HG02678 (cell line): ENCODE data around the gene TMTC2.
"Not testable (repeated sequence)": the region's sequence is repeated elsewhere in the genome, so short reads cannot be mapped to it uniquely, and the experiment has no call there.

Source experiments
- ATAC-seq: cut with Tn5 transposase; IDR thresholded peaks from one replicate; pipeline ENCODE4 v1.9.1; 2021; ENCODE audit warnings: mild to moderate bottlenecking, moderate library complexity; ENCODE audit not compliant: unreplicated experiment

TMTC2 gene

DNA sequence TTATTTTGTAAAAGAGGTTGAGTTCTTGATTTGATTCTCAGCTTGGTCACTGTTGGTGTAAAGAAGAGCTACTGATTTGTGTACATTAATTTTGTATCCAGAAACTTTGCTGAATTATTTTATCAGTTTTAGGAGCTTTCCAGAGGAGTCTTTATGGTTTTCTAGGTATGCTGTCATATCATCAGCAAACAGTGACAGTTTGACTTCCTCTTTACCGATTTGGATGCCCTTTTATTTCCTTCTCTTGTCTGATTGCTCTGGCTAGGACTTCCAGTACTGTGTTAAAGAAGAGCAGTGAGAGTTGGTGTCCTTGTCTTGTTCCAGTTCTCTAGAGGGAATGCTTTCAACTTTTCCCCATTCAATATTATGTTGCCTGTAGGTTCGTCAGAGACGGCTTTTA lies 431.2 kb downstream of the TMTC2 start:
- ATAC-seq = not testable (repeated sequence)

- no peak for ATAC-seq
Measured at GRCh38 chr12:83121897-83122622, 435.4 kb downstream of the TMTC2 start.

DNA sequence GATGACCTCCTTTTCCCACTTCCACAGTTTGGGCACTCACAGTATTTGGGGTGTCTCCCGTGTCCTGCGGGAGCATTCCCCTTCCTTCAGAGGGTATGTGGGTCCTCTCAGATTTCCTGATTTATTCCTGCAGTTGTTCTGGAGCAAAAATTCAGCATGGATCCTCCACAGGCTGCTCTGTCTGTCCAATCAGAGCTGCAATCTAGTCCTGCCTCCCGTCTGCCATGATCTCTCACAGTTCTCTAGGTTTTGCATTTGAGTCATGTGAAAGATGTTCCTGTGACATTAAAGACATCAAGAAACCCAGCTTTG lies 435.9 kb downstream of the TMTC2 start:
- ATAC-seq = no peak

- ATAC-seq = no peak
Measured at GRCh38 chr12:83123039-83123438, 436.3 kb downstream of the TMTC2 start.

DNA sequence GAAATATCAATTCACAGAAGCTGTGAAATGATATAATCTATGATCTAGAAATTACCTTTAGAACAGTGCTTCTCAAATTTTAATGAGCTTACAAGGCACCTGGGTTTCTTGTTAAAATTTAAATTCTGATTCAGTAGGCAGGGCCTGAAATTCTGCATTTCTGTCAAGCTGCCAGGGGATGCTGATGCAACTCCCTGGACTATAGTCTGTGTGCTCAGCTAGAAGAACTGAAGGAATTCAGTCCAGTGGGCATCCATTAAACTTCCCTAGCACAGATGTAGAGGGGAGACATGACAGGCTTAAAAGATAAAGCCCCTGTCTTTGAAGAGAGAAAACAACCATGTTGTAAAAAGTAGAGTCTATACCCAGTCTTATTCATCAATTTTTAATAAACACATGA lies 441.8 kb downstream of the TMTC2 start:
- ATAC-seq = no peak

DNA sequence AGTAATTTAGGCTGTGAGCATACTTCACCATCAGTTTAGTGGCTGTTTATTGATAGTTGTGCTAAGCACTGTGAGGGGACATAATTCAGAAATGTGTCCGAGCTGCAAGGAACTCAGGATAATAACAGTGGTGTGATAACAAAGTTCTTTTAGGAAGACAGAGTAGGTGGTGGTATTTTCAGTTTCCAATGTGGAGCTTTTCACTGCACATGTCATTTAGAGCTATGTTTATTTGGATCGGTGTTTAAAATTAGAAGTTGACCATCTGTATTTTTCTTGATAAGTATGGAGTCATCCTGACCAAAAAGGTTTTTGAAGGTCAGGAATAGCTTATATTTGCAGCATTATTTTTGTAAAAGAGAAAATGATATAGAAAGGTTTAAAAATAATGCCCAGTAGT lies 443.5 kb downstream of the TMTC2 start:
- no peak for ATAC-seq

DNA sequence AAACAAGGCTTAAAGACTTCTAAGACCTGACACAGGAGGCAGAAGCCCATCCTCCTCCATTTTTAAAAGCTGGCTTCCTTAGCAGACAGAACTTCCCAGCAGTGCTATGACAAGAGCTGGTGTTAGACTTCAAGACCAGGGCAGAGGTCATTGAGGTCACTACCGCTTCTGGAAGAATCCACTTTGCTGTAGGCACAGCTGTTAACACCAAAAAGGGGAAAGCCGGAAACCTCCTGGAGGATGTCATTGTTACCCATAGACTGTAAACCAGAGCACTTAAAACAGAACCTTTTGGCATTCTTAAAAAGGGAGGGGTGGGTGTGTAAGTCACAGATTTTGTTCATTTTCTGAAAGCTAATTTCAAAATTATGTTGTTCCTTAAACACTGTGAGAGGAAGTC lies 445.7 kb downstream of the TMTC2 start:
- ATAC-seq = no peak

DNA sequence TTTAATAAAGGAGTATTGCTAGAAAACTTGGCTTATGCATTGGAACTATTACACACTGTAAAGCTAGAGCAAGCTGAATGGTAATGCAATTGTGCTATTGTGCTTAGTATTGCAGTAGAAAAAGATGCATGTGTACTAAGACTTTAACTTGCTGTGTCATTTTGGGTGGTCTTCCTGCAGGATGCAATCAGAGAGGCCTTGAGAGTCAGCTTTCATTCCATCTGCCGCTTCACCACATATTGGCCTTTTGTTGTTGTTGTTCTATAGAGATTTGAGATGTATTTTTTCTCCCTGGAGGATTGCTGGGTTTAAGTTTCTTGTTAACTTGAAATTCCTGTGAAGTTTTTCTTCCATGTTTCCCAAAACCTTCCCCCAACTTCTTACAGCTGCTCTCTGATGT lies 449.7 kb downstream of the TMTC2 start:
- no peak for ATAC-seq

- ATAC-seq = no peak
Measured at GRCh38 chr12:83140135-83140534, 453.4 kb downstream of the TMTC2 start.

- no peak for ATAC-seq
Measured at GRCh38 chr12:83141460-83141994, 454.8 kb downstream of the TMTC2 start.

- ATAC-seq = no peak
Measured at GRCh38 chr12:83142914-83143313, 456.2 kb downstream of the TMTC2 start.

- ATAC-seq = no peak
Measured at GRCh38 chr12:83143950-83144349, 457.2 kb downstream of the TMTC2 start.

- ATAC-seq = no peak
Measured at GRCh38 chr12:83145325-83145840, 458.7 kb downstream of the TMTC2 start.

DNA sequence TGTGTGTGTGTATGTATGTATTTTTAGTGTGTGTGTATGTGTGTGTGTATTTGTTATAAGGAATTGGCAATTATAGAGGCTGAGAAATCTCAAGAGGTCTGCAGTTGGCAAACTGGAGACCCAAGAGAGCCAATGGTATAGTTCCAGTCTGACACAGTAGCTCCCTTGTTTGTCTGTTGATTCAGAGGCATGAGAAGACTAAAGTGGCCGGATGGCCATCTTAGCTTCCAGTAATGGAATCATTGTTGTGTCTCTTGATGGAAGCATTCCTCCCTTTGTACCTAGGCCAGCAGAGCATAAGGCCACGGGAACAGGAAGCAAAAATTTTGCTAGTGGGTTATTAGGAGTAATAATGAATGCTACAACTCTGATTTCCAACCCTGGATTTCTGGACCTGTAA lies 460.6 kb downstream of the TMTC2 start:
- no peak for ATAC-seq

GRCh38 chr12:83149987-83150386 lies 463.3 kb downstream of the TMTC2 start:
- no peak for ATAC-seq

GRCh38 chr12:83150465-83151189 lies 463.9 kb downstream of the TMTC2 start:
- ATAC-seq = no peak

DNA sequence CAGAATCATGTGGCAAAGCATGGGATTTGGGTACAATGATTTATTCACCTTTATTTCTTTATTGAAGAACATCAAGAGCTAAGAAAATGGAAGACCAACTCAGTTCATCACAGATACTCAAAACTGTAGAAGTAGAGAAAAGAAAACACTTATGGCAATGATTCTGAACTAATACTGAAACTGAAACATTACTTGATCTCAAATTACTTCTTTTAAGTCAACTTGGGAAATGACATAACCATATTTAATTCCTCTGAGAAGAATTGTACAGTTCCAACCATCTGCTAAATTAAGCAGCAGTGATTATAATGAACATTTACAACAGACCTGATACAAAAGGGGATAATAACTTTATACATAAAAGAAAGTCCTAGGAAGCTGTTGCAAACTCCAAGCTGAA lies 466.5 kb downstream of the TMTC2 start:
- no peak for ATAC-seq

- ATAC-seq = no peak
Measured at GRCh38 chr12:83156815-83157214, 470.1 kb downstream of the TMTC2 start.

DNA sequence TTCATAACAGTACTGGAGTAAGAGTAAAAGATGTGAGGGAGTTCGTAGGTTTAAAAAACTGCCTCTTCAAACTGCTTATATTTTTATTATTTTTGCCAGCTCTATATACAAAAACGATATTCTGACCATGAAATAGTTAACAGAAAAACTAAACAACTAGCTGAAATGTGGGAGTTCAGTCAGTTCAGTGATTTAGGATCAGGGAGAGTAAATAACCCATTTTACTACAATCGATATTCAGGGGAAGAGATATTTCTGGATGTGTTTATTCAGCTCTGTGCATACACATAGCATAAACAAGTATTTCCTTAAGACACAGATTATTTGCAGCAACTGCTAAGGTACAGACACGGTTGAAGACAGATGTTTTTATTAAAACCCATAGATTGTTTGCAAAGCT lies 470.9 kb downstream of the TMTC2 start:
- no peak for ATAC-seq

DNA sequence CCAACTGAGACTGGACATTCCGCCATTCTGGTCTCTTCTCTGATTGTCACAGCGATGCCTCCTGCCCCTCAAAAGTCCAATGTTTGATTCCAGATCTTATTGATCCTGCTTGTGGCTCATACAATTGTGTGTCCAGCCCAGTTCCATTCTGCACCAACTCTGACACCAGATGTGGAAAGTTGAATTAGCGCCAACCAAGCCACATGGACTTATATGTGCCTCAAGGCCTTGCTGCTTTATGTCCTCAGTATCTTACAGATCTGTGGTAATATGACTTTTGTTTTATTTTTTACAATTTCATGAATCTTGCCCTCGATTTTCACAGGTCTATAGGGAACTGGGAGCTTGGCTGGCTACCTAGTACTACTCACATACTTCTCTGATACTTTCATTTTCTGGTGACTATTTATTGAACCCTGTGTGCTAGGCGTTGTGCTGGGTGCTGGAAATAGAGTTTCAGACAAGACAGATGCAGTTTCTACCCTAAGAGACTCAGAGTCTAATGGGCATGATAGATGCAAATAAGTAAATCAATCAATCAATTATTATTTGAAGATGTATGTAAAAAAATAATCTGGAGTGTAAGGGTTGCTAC lies 472.0 kb downstream of the TMTC2 start:
- ATAC-seq = no peak

- no peak for ATAC-seq
Measured at GRCh38 chr12:83161456-83161855, 474.8 kb downstream of the TMTC2 start.

DNA sequence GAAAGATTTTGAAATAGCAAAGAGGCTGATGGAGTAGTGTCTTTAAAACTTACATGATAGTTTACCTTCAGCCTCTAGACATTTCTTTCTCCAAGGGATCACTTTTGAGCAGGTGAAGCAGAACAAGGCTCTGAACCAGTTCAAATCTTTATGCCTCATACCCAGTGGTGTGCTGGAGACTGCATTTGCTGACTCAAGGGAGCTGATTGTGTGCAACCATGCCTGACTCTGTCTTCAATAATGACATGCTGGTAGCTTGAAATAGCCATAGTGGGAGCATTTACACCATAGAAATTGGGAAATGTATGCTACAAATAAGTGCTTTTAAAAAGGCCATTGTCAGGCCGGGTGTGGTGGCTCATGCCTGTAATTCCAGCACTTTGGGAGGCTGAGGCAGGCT lies 482.0 kb downstream of the TMTC2 start:
- ATAC-seq = no peak
